Spinal cord (tissue), 10 donors: Measurements from ENCODE around the gene HSPH1. TPM values are rescaled to one million over a fixed set of nuclear protein-coding genes. Genes with fewer than 3 reads are reported as not detected.

Experiments
- DNase-seq, 6 donors: peaks; one replicate each; pipeline versions ENCODE4 v3.0.0 to v3.0.0-alpha.2; 2013 to 2015; ENCODE audit warnings: low spot score in 6 of 6, low read depth in 4 of 6
- H3K27ac ChIP-seq: one replicate; pipeline ENCODE4 v1.5.1; 2013; ENCODE audit warnings: low read depth, low read length, control low read depth
- H3K27me3 ChIP-seq: one replicate; pipeline ENCODE4 v1.6.1; 2013; ENCODE audit warnings: low read length; ENCODE audit not compliant: control insufficient read depth, insufficient read depth
- H3K36me3 ChIP-seq: one replicate; pipeline ENCODE4 v1.6.1; 2013; ENCODE audit warnings: low read length; ENCODE audit not compliant: control insufficient read depth, insufficient read depth
- H3K4me1 ChIP-seq: one replicate; pipeline ENCODE4 v1.6.1; 2013; ENCODE audit warnings: low read length; ENCODE audit not compliant: control insufficient read depth, insufficient read depth
- H3K4me3 ChIP-seq: one replicate; pipeline ENCODE4 v1.5.1; 2013; ENCODE audit warnings: low read depth, low read length, control low read depth
- H3K9me3 ChIP-seq: one replicate; pipeline ENCODE4 v1.6.1; 2013; ENCODE audit warnings: low read length; ENCODE audit not compliant: control insufficient read depth, insufficient read depth
- WGBS: methylation state at CpG from one replicate; pipeline ENCODE4 v1.1.5; 2013; ENCODE audit warnings: missing lambda C conversion rate; ENCODE audit not compliant: insufficient coverage; 5-methylcytosine and 5-hydroxymethylcytosine counted together
- polyA plus RNA-seq, 2 donors: library from polyadenylated mRNA; unstranded; fragments of 120-200 nt; gene quantifications; one replicate each; pipeline ENCODE4 v1.2.1, GENCODE V29; 2013; ENCODE audit not compliant: insufficient read length in 2 of 2
- total RNA-seq, 2 donors: library from RNA; depleted of rRNA in 1 of 2; stranded (reverse); fragments of 120-200 nt in 1 of 2; fragments of >200 nt in 1 of 2; gene quantifications; one replicate each; pipeline versions ENCODE4 v1.2.3 to v1.2.4, GENCODE V29; 2013 to 2014
- donor health status: healthy.

The HSPH1 gene
- total and polyA plus RNA-seq, 4 donors = 77.2 to 182 (median 158) TPM

DNA sequence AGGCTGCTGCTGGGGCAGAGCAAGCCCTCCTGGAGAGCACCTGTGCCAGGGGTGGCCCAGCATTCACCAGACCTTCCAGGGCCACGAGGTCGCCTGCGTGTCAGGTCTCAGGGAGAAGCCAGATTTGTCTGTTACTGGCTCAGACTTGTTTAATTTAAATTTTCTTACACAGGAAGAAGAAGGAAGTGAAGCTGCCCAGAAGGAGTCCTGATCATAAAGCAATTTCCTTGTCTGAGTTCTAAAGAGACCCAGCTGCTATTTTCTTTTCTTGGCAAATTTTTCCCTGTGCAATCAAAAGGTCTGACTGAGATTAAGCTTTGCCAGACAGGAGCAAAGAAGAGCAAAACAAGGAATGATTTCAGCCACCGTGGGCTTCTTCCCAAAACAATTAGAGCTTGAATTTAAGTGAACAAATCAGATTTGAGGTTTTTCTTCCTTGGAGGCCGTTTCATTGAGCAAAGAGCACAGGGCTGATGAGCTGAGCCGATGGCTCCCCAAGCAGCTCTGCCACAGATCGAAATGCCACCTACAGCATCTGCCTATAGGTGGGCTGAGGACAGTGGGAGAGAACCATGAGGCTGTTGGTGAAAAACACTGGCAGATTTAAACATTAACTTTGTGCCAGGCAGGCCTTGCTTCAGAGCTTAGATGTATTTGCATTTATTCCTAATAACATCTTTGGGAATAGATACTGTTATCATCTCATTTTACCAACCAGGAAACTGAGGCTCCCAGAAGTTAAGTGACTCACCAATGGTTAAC lies 40.1 kb downstream of the HSPH1 start:
- H3K4me1 ChIP-seq = peaks cover 4% of the 10 kb centered on the region
- H3K27ac ChIP-seq = no peak overlapping the region
- DNase-seq = peak in 1 of 6 donors; percentile 25
- H3K9me3 ChIP-seq = no peaks in the 10 kb centered on the region
- no peaks in the 10 kb centered on the region for H3K36me3 ChIP-seq
- H3K4me3 ChIP-seq = no peak overlapping the region
- no peaks in the 10 kb centered on the region for H3K27me3 ChIP-seq
- WGBS = 77% methylated on average over 3 of the region's 7 CpGs

DNA sequence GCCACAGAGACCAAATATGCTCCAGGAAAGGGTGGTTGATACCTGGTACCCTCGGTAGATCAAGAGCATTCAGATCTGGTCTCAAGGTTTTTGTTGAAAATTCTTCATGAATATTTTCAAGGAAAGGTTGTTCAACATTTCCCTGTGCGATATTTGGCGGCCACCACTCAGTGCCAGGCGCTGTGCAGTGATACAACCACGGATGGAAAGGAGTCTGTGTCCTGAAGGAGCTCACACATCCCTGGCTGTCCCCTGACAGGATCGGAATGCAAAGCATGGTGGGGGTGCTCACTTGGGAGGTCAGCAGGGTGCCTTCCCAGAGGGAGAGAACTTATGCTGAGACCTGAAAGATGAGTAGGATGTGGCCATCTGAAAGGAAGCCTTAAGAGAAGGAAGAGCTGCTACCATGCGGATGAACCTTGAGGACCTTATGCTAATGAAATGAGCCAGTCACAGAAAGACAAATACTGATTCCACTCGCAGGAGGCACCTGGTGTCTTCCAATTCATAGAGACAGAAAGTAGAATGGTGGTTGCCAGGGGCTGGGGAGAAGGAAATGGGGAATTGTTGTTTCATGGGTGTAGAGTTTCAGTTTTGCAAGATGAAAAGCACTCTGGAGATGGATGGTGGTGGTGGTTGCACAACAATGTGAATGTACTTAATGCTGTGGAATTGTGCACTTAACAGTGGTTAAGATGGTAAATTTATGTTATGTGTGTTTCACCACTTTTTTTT lies 41.6 kb downstream of the HSPH1 start:
- WGBS = 85% methylated on average over 8 of the region's 8 CpGs
- Histone ChIP-seq H3K27ac (no peak overlapping the region), H3K36me3 (no peaks in the 10 kb centered on the region)

DNA sequence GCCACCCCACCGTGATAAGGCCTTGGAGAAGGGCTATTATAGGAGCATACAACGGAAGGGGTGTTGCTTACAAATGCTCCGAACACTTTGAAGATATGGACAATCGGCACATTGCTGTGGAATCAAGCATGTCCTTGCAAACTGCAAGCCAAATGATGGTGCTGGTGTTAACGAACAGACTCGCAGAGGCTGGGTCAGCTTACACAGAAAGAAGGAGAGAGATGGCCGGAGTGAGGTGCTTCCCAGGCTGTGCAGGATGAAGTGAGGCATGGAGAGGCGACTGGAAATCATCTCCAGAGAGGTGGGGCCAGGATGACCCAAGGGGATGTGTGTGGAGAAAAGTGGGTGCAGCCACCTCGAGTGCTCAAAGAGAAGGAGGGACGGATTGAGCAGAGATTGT lies 42.2 kb downstream of the HSPH1 start:
- DNase-seq = no peak
- H3K4me1 ChIP-seq = peaks cover 4% of the 10 kb centered on the region
- no peaks in the 10 kb centered on the region for H3K27me3 ChIP-seq
- no peak overlapping the region for H3K27ac ChIP-seq
- H3K4me3 ChIP-seq = no peak overlapping the region
- no peaks in the 10 kb centered on the region for H3K9me3 ChIP-seq
- H3K36me3 ChIP-seq = no peaks in the 10 kb centered on the region
- 84% methylated on average over 10 of the region's 10 CpGs for WGBS

More for the DNA sequence above, 41.6 kb downstream of the HSPH1 start:
- Histone ChIP-seq H3K4me1 (peaks cover 4% of the 10 kb centered on the region), H3K27me3 (no peaks in the 10 kb centered on the region), H3K9me3 (no peaks in the 10 kb centered on the region), H3K4me3 (no peak overlapping the region)
- no peak for DNase-seq

DNA sequence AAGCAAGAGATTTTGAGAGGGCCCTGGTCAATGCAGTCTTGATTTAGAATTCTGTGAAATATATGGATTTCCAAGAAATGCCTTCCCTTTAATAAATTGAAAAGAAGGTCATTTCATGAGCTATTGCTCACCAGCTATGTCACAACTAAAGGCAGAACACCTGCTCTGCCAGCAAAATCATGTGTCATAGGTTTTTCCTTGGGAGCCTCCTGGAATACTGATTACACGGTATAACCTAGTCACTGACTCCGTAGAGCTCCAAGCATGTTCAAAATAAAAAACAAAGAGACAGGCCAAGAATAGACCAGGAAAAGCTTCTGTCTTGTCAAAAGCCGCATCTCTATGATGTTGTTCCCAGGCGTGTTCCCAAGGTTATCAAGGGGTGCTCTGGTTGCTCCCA lies 45.5 kb downstream of the HSPH1 start:
- Histone ChIP-seq H3K27ac (no peak overlapping the region), H3K4me1 (peaks cover 2% of the 10 kb centered on the region), H3K27me3 (no peaks in the 10 kb centered on the region), H3K36me3 (no peaks in the 10 kb centered on the region), H3K4me3 (no peak overlapping the region), H3K9me3 (no peaks in the 10 kb centered on the region)
- WGBS = 87% methylated on average over 4 of the region's 4 CpGs
- peak in 1 of 6 donors; percentile 65 for DNase-seq

DNA sequence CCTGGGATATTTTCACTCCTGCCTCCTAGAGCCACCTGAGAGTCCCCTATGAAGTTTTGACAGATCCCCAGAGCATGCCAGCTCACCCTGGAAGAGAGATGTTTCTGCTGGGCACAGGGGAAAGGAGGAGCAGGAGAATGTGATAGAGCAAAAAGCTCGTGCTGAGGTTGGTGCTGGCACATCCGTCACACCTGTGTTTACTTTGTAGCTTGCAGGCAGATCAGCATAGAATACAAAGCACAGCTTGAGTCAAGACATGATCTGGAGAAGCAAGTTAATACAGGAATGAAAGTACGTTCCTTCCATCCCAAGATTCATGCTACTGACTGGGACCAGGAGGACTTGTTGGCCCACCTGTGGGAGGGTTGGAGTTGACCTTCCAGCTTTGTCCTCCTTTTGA lies 46.1 kb downstream of the HSPH1 start:
- peak in 1 of 6 donors; percentile 36 for DNase-seq
- 69% methylated on average over 2 of the region's 3 CpGs for WGBS

DNA sequence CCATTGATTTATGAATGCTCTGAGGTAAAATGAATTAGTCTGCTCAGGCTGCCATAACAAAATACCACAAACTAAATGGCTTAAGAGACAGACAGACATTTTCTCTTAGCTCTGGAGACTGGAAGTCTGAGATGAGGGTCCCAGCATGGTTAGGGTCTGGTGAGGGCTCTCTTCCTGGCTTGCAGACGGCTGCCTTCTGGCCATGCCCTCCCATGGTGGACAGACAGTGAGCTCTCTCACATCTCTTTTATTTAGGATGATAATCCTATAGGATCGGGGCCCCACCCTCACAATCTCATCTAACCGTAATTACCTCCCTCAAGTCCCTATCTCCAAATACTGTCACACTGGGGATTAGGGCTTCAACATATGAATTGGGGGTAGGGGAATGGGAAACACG lies 47.1 kb downstream of the HSPH1 start:
- 60% methylated on average over 1 of the region's 4 CpGs for WGBS
- H3K4me1 ChIP-seq = peaks cover 3% of the 10 kb centered on the region
- no peak for DNase-seq
- H3K27ac ChIP-seq = no peak overlapping the region
- no peak overlapping the region for H3K4me3 ChIP-seq
- no peaks in the 10 kb centered on the region for H3K27me3 ChIP-seq
- H3K9me3 ChIP-seq = no peaks in the 10 kb centered on the region
- H3K36me3 ChIP-seq = no peaks in the 10 kb centered on the region

More for the DNA sequence above, 46.1 kb downstream of the HSPH1 start:
- H3K27ac ChIP-seq = no peak overlapping the region
- H3K9me3 ChIP-seq = no peaks in the 10 kb centered on the region
- H3K27me3 ChIP-seq = no peaks in the 10 kb centered on the region
- H3K4me1 ChIP-seq = peaks cover 1% of the 10 kb centered on the region
- H3K36me3 ChIP-seq = no peaks in the 10 kb centered on the region
- H3K4me3 ChIP-seq = no peak overlapping the region

DNA sequence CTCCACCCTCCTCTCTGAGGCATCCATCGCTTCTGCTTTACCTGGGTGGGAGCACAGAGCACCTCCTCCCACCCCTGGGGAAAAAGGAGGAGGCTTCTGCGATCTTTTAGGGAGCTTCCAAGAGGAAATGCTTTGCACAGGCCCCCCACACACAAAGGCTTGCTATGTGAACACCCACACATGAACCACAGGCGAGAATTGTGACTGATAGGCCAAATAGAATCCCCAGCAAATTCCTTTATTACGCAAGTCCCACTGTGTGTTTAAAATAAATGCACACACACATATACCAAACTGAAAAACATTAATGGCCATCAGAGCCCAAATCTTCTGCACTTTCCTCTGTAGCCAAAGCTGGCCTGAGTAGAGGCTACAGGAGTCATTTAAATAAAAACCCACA lies 50.6 kb downstream of the HSPH1 start:
- Histone ChIP-seq H3K4me3 (no peak overlapping the region), H3K27me3 (no peaks in the 10 kb centered on the region), H3K9me3 (no peaks in the 10 kb centered on the region), H3K4me1 (peaks cover 3% of the 10 kb centered on the region), H3K27ac (no peak overlapping the region), H3K36me3 (no peaks in the 10 kb centered on the region)
- DNase-seq = no peak
- 93% methylated on average over 3 of the region's 4 CpGs for WGBS

DNA sequence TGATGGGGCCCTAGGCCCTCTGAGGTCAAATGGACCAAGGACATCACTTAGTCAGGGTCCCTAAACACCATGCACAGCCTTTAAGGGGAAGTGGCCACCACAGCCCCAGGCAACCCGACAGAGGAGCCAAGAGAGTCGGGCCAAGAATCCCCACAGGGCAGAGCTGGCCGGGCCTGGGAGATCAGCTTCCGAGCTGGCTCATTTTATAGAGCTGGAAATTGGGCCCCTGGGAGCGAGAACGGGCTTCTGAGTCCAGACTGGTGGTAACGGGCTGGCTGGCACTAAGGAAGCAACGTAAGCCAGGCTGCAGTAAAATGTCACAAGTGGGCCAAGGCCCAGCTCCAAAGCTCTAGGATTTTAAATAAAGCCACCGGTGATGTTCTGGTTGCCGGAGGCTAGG lies 51.1 kb downstream of the HSPH1 start:
- no peaks in the 10 kb centered on the region for H3K27me3 ChIP-seq
- no peak overlapping the region for H3K4me3 ChIP-seq
- no peaks in the 10 kb centered on the region for H3K9me3 ChIP-seq
- no peaks in the 10 kb centered on the region for H3K36me3 ChIP-seq
- WGBS = 68% methylated on average over 10 of the region's 10 CpGs
- H3K4me1 ChIP-seq = peaks cover 3% of the 10 kb centered on the region
- H3K27ac ChIP-seq = no peak overlapping the region
- no peak for DNase-seq

DNA sequence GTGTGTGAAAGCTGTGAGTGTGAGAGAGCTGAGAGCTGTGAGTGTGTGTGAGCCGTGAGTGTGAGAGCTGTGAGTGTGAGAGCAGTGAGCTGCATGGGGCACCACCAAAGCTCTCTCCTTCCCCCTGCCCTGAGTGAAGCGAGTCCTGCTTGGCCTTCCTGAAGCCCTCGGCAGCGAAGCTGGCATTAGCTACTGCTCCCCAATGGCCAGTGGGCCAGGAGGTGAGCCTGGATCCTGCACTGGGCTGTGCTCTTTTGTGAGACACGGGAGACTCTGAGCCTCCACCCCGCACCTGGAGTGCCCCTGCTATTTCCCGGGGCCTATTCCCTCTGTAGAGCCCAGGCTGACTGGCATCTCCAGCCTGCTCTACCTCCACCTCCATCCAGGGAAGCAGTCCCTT lies 51.5 kb downstream of the HSPH1 start:
- Histone ChIP-seq H3K27me3 (no peaks in the 10 kb centered on the region), H3K4me3 (no peak overlapping the region), H3K36me3 (no peaks in the 10 kb centered on the region), H3K27ac (no peak overlapping the region), H3K4me1 (peaks cover 3% of the 10 kb centered on the region), H3K9me3 (no peaks in the 10 kb centered on the region)
- no peak for DNase-seq
- WGBS = 87% methylated on average over 5 of the region's 7 CpGs

DNA sequence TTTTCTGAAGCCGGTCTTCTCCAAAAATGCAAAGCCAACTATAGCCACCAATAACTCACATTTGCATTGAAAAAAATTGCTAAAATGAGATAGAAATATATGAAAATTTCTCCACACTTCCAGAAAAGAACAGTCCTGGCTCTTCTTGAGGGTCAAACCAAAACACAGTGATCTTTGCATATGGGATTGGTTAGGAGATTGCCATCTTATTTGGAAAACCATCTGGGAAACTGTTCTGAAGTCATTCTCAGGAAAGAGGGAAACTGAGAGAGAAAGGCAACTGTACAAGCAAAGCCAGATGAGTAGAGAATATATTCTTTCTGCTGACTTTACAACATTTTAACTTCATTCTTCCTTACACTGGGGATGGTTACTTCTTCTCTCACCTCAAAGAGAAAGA lies 54.6 kb downstream of the HSPH1 start:
- Histone ChIP-seq H3K4me3 (no peak overlapping the region), H3K36me3 (no peaks in the 10 kb centered on the region), H3K4me1 (peaks cover 3% of the 10 kb centered on the region), H3K27ac (no peak overlapping the region), H3K9me3 (no peaks in the 10 kb centered on the region), H3K27me3 (no peaks in the 10 kb centered on the region)
- WGBS = no CpG with 5 or more reads among the region's 1 CpG
- no peak for DNase-seq
